ENCODE results near the gene CFAP251.

DNA sequence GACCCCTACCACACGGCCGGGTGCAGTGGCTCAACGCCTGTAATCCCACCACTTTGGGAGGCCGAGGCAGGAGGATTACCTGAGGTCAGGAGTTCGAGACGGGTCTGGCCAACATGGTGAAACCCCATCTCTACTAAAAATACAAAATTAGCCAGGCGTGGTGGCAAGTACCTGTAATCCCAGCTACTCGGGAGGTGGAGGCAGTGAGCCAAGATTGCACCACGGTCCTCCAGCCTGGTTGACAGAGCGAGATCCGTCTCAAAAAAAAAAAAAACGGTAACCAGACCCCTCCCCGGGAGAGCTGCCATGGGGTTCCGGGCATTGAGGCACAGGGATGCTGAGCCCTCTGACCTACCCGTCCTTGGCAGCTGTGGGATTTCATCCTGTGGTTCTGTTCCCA lies 125.1 kb downstream of the CFAP251 start:
- TF ChIP-seq ZNF157 (tag by site-specific recombination; IDR thresholded peaks at IDR 0.05) (no peak), ZBTB17 (tag by site-specific recombination; IDR thresholded peaks at IDR 0.05) (no peak), ZNF707 (tag by site-specific recombination; IDR thresholded peaks at IDR 0.05) (no peak), KLF16 (tag by site-specific recombination; IDR thresholded peaks at IDR 0.05) (no peak), ZNF114 (tag by site-specific recombination; IDR thresholded peaks at IDR 0.05) (no peak), TCF7L2 (IDR thresholded peaks at IDR 0.05; ENCODE audit: borderline replicate concordance, low read depth, low read length) (no peak), ZNF202 (tag by site-specific recombination; IDR thresholded peaks at IDR 0.05; ENCODE audit: borderline replicate concordance) (no peak)
- TF ChIP-seq, protein P1, sequence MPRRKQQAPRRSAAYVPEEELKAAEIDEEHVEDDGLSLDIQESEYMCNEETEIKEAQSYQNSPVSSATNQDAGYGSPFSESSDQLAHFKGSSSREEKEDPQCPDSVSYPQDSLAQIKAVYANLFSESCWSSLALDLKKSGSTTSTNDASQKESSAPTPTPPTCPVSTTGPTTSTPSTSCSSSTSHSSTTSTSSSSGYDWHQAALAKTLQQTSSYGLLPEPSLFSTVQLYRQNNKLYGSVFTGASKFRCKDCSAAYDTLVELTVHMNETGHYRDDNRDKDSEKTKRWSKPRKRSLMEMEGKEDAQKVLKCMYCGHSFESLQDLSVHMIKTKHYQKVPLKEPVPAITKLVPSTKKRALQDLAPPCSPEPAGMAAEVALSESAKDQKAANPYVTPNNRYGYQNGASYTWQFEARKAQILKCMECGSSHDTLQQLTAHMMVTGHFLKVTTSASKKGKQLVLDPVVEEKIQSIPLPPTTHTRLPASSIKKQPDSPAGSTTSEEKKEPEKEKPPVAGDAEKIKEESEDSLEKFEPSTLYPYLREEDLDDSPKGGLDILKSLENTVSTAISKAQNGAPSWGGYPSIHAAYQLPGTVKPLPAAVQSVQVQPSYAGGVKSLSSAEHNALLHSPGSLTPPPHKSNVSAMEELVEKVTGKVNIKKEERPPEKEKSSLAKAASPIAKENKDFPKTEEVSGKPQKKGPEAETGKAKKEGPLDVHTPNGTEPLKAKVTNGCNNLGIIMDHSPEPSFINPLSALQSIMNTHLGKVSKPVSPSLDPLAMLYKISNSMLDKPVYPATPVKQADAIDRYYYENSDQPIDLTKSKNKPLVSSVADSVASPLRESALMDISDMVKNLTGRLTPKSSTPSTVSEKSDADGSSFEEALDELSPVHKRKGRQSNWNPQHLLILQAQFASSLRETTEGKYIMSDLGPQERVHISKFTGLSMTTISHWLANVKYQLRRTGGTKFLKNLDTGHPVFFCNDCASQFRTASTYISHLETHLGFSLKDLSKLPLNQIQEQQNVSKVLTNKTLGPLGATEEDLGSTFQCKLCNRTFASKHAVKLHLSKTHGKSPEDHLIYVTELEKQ (tag by site-specific recombination; IDR thresholded peaks at IDR 0.05; ENCODE audit: borderline replicate concordance), result no peak
- TF ChIP-seq, protein P2, sequence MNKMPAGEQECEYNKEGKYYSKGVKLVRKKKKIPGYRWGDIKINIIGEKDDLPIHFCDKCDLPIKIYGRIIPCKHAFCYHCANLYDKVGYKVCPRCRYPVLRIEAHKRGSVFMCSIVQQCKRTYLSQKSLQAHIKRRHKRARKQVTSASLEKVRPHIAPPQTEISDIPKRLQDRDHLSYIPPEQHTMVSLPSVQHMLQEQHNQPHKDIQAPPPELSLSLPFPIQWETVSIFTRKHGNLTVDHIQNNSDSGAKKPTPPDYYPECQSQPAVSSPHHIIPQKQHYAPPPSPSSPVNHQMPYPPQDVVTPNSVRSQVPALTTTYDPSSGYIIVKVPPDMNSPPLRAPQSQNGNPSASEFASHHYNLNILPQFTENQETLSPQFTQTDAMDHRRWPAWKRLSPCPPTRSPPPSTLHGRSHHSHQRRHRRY (tag by site-specific recombination; IDR thresholded peaks at IDR 0.05), result no peak
- TF ChIP-seq, protein P3, sequence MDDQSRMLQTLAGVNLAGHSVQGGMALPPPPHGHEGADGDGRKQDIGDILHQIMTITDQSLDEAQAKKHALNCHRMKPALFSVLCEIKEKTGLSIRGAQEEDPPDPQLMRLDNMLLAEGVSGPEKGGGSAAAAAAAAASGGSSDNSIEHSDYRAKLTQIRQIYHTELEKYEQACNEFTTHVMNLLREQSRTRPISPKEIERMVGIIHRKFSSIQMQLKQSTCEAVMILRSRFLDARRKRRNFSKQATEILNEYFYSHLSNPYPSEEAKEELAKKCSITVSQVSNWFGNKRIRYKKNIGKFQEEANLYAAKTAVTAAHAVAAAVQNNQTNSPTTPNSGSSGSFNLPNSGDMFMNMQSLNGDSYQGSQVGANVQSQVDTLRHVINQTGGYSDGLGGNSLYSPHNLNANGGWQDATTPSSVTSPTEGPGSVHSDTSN (CRISPR knock-in tag; IDR thresholded peaks at IDR 0.05), result no peak
